HG03108 (cell line): ENCODE data around the gene DGKE.

Source experiments
- ATAC-seq: cut with Tn5 transposase; IDR thresholded peaks from one replicate; pipeline ENCODE4 v1.9.1; 2021; ENCODE audit warnings: moderate library complexity; ENCODE audit not compliant: unreplicated experiment

The DGKE gene

GRCh38 chr17:56913000-56913311 is 79.0 kb downstream of the DGKE start:
- no peak for ATAC-seq

GRCh38 chr17:56913353-56913866 is 79.5 kb downstream of the DGKE start:
- peak; percentile 17 for ATAC-seq

- peak; percentile 55 for ATAC-seq
Measured at GRCh38 chr17:56913867-56914580, 80.1 kb downstream of the DGKE start, which contains the start of gene TRIM25. Gene TRIM25, minus strand, starts transcription at chr17:56914049. Its CDS starts 61 bp downstream, at chr17:56913988.

GRCh38 chr17:56914581-56915273 is 80.8 kb downstream of the DGKE start:
- no peak for ATAC-seq

- no peak for ATAC-seq
Measured at GRCh38 chr17:56917559-56918296, 83.8 kb downstream of the DGKE start.

- ATAC-seq = no peak
Measured at GRCh38 chr17:56918916-56919315, 85.0 kb downstream of the DGKE start.
